ENCODE measurements around the gene IGHMBP2.

The IGHMBP2 gene

DNA sequence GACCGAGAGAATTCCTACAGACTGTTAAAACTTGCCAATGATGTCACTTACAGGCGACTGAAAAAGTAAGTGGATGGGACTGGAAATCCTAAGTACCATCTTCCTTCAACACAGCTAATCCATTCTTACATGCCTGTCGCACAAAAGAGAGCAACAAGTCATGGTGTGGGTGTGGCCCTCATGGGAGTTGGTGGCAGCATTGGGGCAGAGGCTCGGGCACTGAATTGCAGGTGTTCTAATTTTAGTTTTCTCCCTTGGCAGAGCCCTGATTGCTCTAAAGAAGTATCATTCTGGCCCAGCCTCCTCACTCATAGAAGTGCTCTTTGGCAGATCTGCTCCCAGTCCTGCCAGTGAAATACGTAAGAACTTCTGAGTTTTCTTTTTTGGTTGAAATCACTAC lies 4.6 kb downstream of the IGHMBP2 start:
- no peak for DNase-seq (ENCODE audit: low read depth, low spot score)
- no peak overlapping the region for H3K4me3 ChIP-seq (ENCODE audit: low read length)
- H3K9me3 ChIP-seq (ENCODE audit: control insufficient read depth, insufficient read depth, low read length): no peaks in the 10 kb centered on the region
- no peak overlapping the region for H3K27ac ChIP-seq (ENCODE audit: low read length)
- H3K36me3 ChIP-seq (ENCODE audit: control insufficient read depth, insufficient read depth, low read length): peaks cover 15% of the 10 kb centered on the region
- no CpG with 5 or more reads among the region's 5 CpGs for WGBS (ENCODE audit: insufficient coverage, insufficient read length)
- no peaks in the 10 kb centered on the region for H3K27me3 ChIP-seq (ENCODE audit: control insufficient read depth, insufficient read depth, low read length)
- H3K4me1 ChIP-seq (ENCODE audit: control insufficient read depth, insufficient read depth, low read length): no peaks in the 10 kb centered on the region

DNA sequence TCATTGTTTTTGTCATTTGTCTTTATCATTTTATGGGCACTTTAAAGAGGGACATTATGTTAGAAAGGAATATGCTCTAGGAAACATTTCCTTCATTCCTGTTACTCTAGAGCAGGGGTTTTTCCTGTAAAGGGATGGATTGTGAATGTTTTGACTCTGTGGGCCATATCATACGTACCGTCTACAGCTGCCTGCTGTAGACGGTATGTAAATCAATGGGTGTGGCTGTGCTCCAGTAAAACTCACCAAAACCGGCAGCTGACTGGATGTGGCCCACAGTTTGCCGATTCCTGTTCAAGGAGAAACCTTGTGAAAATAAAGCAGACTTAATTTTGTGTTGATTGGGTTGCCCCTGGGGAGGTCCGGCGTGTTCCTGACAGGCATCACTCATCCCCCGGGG lies 7.3 kb downstream of the IGHMBP2 start:
- no peak for DNase-seq (ENCODE audit: low read depth, low spot score)
- H3K4me1 ChIP-seq (ENCODE audit: control insufficient read depth, insufficient read depth, low read length): no peaks in the 10 kb centered on the region
- no peaks in the 10 kb centered on the region for H3K9me3 ChIP-seq (ENCODE audit: control insufficient read depth, insufficient read depth, low read length)
- peaks cover 19% of the 10 kb centered on the region for H3K36me3 ChIP-seq (ENCODE audit: control insufficient read depth, insufficient read depth, low read length)
- no peaks in the 10 kb centered on the region for H3K27me3 ChIP-seq (ENCODE audit: control insufficient read depth, insufficient read depth, low read length)
- no CpG with 5 or more reads among the region's 8 CpGs for WGBS (ENCODE audit: insufficient coverage, insufficient read length)
- no peak overlapping the region for H3K4me3 ChIP-seq (ENCODE audit: low read length)
- no peak overlapping the region for H3K27ac ChIP-seq (ENCODE audit: low read length)

DNA sequence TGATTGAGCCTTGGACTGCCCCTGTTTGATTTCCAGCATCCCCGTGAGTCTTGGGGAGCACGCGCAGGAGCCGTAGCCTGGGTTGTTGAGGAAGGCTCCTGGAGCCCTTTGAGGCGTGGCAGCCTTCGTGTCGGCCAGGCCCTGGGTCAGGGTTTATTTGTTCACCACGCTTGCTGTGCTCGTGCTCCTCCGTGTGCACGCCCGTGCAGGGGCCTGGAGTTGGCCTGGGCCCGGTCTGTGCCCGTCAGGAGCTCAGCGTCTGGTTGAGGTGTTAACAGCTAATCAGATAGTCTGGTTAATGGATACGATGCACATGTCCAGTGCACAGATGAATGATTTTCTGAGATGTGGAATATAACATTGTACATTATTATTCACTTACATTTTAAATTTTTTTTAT lies 8.0 kb downstream of the IGHMBP2 start:
- peaks cover 24% of the 10 kb centered on the region for H3K36me3 ChIP-seq (ENCODE audit: control insufficient read depth, insufficient read depth, low read length)
- no CpG with 5 or more reads among the region's 16 CpGs for WGBS (ENCODE audit: insufficient coverage, insufficient read length)

DNA sequence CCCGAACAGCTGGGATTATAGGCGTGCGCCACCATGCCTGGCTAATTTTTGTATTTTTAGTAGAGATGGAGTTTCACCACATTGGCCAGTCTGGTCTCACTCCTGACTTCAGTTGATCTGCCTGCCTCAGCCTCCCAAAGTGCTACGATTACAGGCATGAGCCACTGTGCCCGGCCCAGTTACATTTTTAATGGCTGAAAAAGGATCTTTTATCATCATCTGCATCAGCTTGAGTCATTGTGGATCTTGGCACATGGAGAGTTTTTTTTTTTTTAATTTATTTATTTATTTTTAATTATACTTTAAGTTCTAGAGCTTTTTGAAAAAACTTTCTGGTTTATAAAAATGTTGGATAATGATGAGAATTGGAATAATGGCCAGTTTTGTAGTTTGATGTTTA lies 8.6 kb downstream of the IGHMBP2 start:
- WGBS (ENCODE audit: insufficient coverage, insufficient read length): no CpG with 5 or more reads among the region's 5 CpGs
- H3K36me3 ChIP-seq (ENCODE audit: control insufficient read depth, insufficient read depth, low read length): peaks cover 24% of the 10 kb centered on the region
- no peaks in the 10 kb centered on the region for H3K27me3 ChIP-seq (ENCODE audit: control insufficient read depth, insufficient read depth, low read length)
- no peak overlapping the region for H3K27ac ChIP-seq (ENCODE audit: low read length)
- no peaks in the 10 kb centered on the region for H3K4me1 ChIP-seq (ENCODE audit: control insufficient read depth, insufficient read depth, low read length)
- H3K4me3 ChIP-seq (ENCODE audit: low read length): no peak overlapping the region
- H3K9me3 ChIP-seq (ENCODE audit: control insufficient read depth, insufficient read depth, low read length): no peaks in the 10 kb centered on the region
- no peak for DNase-seq (ENCODE audit: low read depth, low spot score)

More for the DNA sequence above, 8.0 kb downstream of the IGHMBP2 start:
- no peaks in the 10 kb centered on the region for H3K4me1 ChIP-seq (ENCODE audit: control insufficient read depth, insufficient read depth, low read length)
- no peak overlapping the region for H3K27ac ChIP-seq (ENCODE audit: low read length)
- H3K9me3 ChIP-seq (ENCODE audit: control insufficient read depth, insufficient read depth, low read length): no peaks in the 10 kb centered on the region
- no peaks in the 10 kb centered on the region for H3K27me3 ChIP-seq (ENCODE audit: control insufficient read depth, insufficient read depth, low read length)
- H3K4me3 ChIP-seq (ENCODE audit: low read length): no peak overlapping the region
- no peak for DNase-seq (ENCODE audit: low read depth, low spot score)

DNA sequence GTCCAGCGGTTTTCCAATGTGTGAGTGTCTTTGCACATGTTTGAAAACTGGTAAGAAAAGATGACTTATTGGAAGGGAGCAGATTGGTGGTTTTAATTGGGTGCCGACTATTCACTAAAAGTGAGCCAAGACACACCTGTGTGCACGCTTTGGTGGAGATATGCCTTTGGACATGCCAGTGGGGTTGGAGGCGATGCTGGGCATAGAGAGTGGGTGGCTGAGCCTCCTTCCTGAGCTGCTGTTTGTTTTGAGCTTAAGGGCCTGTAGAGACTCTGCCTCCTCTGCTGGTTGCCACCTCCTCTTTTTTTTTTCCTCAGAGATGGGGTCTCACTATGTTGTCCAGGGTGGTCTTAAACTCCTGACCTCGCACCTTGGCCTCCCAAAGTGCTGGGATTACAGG lies 9.5 kb downstream of the IGHMBP2 start:
- H3K36me3 ChIP-seq (ENCODE audit: control insufficient read depth, insufficient read depth, low read length): peaks cover 24% of the 10 kb centered on the region
- no peak for DNase-seq (ENCODE audit: low read depth, low spot score)
- WGBS (ENCODE audit: insufficient coverage, insufficient read length): no CpG with 5 or more reads among the region's 5 CpGs
- H3K9me3 ChIP-seq (ENCODE audit: control insufficient read depth, insufficient read depth, low read length): no peaks in the 10 kb centered on the region
- no peaks in the 10 kb centered on the region for H3K27me3 ChIP-seq (ENCODE audit: control insufficient read depth, insufficient read depth, low read length)
- H3K4me3 ChIP-seq (ENCODE audit: low read length): no peak overlapping the region
- no peak overlapping the region for H3K27ac ChIP-seq (ENCODE audit: low read length)
- H3K4me1 ChIP-seq (ENCODE audit: control insufficient read depth, insufficient read depth, low read length): no peaks in the 10 kb centered on the region

DNA sequence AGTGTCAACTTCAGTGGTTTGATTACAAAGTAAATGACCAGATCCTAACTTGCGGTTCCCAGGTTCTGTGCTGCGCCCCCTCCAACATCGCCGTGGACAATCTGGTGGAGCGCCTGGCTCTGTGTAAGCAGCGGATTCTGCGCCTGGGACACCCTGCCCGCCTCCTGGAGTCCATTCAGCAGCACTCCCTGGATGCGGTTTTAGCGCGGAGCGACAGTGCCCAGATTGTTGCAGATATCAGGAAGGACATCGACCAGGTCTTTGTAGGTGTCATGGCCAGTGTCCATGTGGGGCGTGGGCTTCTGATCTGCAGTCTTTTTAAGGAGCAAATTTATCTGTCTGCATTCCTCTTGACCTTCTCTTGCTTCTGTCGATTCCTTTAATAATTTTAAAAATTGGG lies 11.1 kb downstream of the IGHMBP2 start:
- no CpG with 5 or more reads among the region's 15 CpGs for WGBS (ENCODE audit: insufficient coverage, insufficient read length)
- Histone ChIP-seq H3K9me3 (ENCODE audit: control insufficient read depth, insufficient read depth, low read length) (no peaks in the 10 kb centered on the region), H3K4me3 (ENCODE audit: low read length) (no peak overlapping the region), H3K27me3 (ENCODE audit: control insufficient read depth, insufficient read depth, low read length) (no peaks in the 10 kb centered on the region), H3K4me1 (ENCODE audit: control insufficient read depth, insufficient read depth, low read length) (no peaks in the 10 kb centered on the region), H3K36me3 (ENCODE audit: control insufficient read depth, insufficient read depth, low read length) (peaks cover 25% of the 10 kb centered on the region), H3K27ac (ENCODE audit: low read length) (no peak overlapping the region)
- no peak for DNase-seq (ENCODE audit: low read depth, low spot score)

DNA sequence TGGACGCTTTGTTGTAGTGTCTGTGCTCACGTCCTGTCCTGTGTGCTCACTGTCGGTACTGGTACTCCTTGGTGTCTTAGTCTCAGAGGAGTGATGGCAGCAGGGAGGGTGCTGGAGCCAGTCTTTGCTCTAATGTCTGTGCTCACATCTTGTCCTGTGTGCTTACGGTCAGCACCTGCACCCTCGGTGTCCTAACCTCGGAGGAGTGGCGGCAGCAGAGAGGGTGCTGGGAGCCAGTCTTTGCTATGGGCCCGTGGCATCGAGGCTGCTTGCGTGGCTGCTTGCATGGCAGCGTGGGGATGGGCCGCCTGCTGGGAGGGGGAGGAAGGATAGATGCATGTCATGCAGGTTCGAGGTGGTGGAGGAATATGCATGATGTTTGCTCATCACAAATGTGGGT lies 12.7 kb downstream of the IGHMBP2 start:
- Histone ChIP-seq H3K9me3 (ENCODE audit: control insufficient read depth, insufficient read depth, low read length) (no peaks in the 10 kb centered on the region), H3K36me3 (ENCODE audit: control insufficient read depth, insufficient read depth, low read length) (peaks cover 16% of the 10 kb centered on the region), H3K27me3 (ENCODE audit: control insufficient read depth, insufficient read depth, low read length) (no peaks in the 10 kb centered on the region), H3K27ac (ENCODE audit: low read length) (no peak overlapping the region), H3K4me3 (ENCODE audit: low read length) (no peak overlapping the region), H3K4me1 (ENCODE audit: control insufficient read depth, insufficient read depth, low read length) (no peaks in the 10 kb centered on the region)
- WGBS (ENCODE audit: insufficient coverage, insufficient read length): no CpG with 5 or more reads among the region's 13 CpGs
- no peak for DNase-seq (ENCODE audit: low read depth, low spot score)

DNA sequence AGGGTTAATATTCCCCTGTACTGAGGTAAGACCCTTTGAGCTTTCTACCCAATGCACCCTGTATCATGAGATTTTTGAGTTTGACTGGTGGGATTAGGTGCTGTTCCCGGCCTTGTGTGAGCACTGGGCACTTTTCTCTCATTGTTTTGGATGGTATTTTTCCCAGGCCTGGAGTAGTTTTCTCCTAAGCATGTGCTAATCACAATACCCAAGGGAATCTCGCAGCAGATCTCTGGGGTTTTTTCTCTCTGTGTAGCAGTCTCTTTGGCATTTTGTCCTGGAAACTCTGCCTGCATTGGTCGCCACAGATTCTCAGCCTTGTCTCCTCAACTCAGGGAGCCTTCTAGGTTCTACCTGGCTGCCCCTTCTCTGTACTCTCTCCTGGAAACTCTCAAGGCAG lies 19.9 kb downstream of the IGHMBP2 start:
- Histone ChIP-seq H3K9me3 (ENCODE audit: control insufficient read depth, insufficient read depth, low read length) (peaks cover 1% of the 10 kb centered on the region; the same call in 1 of the 2 replicates), H3K4me1 (ENCODE audit: control insufficient read depth, insufficient read depth, low read length) (no peaks in the 10 kb centered on the region), H3K27ac (ENCODE audit: low read length) (no peak overlapping the region), H3K4me3 (ENCODE audit: low read length) (no peak overlapping the region), H3K36me3 (ENCODE audit: control insufficient read depth, insufficient read depth, low read length) (peaks cover 5% of the 10 kb centered on the region; the same call in 1 of the 2 replicates), H3K27me3 (ENCODE audit: control insufficient read depth, insufficient read depth, low read length) (no peaks in the 10 kb centered on the region)
- no peak for DNase-seq (ENCODE audit: low read depth, low spot score)
- WGBS (ENCODE audit: insufficient coverage, insufficient read length): no CpG with 5 or more reads among the region's 3 CpGs

DNA sequence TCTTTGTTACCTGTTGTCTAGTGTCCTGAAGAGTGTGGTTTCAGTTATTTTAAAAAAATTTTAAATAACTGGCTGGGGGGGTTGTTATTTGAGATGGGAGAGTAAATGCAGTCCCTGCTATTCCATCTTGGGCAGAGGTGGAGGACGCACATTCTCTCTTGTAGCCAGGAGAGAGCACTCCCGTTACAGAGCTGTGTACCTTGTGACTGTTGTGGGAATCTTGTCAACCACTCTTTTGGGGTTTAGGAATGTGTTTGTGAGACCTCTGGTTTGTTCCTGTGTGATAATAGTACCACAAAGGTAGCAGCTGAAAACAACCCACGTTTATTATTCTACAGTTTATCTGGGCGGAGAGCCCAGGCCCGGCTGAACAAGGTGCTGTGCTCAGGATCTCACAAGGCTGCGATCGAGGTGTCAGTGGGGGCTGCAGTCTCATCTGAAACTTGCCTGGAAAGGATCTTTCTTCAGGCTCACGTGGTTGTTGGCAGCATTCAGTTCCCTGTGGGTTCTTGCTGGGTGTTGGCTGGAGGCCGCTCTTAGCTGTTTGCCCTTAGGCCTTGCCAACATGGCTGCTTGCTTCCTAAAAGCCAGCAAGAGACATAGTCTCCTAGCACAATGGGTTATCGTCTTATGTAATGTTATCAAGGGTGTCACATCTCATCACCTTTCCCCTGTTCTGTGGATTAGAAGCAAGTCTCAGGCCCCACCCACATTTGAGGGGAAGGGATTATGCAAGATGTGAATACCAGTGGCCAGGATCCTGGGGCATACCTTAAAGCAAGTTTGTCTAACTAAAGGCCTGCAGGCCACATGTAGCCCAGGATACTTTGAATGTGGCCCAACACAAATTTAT lies 20.6 kb downstream of the IGHMBP2 start:
- WGBS (ENCODE audit: insufficient coverage, insufficient read length): no CpG with 5 or more reads among the region's 10 CpGs

DNA sequence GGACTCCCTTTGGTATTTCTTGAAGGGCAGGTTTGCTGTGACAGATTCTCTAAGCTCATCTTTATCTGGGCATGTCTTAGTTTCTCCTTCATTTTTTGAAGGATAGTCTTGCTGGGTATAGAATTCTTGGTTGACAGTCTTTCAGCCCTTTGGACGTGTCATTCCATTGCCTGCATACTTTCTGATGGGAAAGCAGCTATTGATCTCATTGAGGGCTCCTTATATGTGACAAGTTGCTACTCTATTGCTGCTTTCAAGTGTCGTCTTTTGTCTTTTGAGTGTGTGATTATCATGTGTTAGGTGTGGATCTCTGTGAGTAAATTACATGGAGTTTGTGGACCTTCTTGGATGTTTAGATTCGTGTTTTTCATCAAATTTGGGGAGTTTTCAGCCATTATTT lies 21.9 kb downstream of the IGHMBP2 start:
- no peaks in the 10 kb centered on the region for H3K27me3 ChIP-seq (ENCODE audit: control insufficient read depth, insufficient read depth, low read length)
- DNase-seq (ENCODE audit: low read depth, low spot score): no peak
- no peaks in the 10 kb centered on the region for H3K4me1 ChIP-seq (ENCODE audit: control insufficient read depth, insufficient read depth, low read length)
- H3K36me3 ChIP-seq (ENCODE audit: control insufficient read depth, insufficient read depth, low read length): peaks cover 13% of the 10 kb centered on the region
- H3K9me3 ChIP-seq (ENCODE audit: control insufficient read depth, insufficient read depth, low read length): peaks cover 1% of the 10 kb centered on the region; the same call in 1 of the 2 replicates
- WGBS (ENCODE audit: insufficient coverage, insufficient read length): no CpG with 5 or more reads among the region's 3 CpGs
- no peak overlapping the region for H3K4me3 ChIP-seq (ENCODE audit: low read length)
- no peak overlapping the region for H3K27ac ChIP-seq (ENCODE audit: low read length)

More for the DNA sequence above, 20.6 kb downstream of the IGHMBP2 start:
- H3K4me3 ChIP-seq (ENCODE audit: low read length): no peak overlapping the region
- peaks cover 5% of the 10 kb centered on the region for H3K36me3 ChIP-seq (ENCODE audit: control insufficient read depth, insufficient read depth, low read length)
- H3K27ac ChIP-seq (ENCODE audit: low read length): no peak overlapping the region
- H3K27me3 ChIP-seq (ENCODE audit: control insufficient read depth, insufficient read depth, low read length): no peaks in the 10 kb centered on the region
- H3K9me3 ChIP-seq (ENCODE audit: control insufficient read depth, insufficient read depth, low read length): peaks cover 1% of the 10 kb centered on the region; the same call in 1 of the 2 replicates
- no peaks in the 10 kb centered on the region for H3K4me1 ChIP-seq (ENCODE audit: control insufficient read depth, insufficient read depth, low read length)
- DNase-seq (ENCODE audit: low read depth, low spot score): no peak

Data from iPS DF 6.9 (cell line).